Measurements from ENCODE around the gene DALRD3.
"Not testable (repeated sequence)": the region's sequence is repeated elsewhere in the genome, so short reads cannot be mapped to it uniquely, and the experiment has no call there.

DNA sequence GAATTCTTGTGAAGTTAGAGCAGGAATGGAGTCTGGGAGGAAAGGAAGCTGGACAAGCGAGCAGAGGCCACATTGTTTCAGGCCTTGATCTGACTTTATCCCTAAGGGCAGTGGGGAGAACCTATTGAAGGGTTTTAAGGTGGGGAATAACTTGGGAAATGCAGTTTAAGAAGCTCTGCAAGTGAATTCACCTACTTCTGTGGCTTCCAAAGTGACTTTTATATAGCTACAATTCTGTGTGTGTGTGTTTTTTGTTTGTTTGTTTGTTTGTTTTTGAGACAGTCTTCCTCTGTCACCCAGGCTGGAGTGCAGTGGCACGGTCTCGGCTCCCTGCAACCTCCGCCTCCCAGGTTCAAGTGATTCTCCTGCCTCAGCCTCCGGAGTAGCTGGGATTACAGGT, 9.8 kb downstream of the DALRD3 start:
- not testable (repeated sequence) for TF ChIP-seq HDGF (IDR thresholded peaks at IDR 0.05; ENCODE audit: borderline replicate concordance); ELF4 (IDR thresholded peaks at IDR 0.05); BHLHE40 (IDR thresholded peaks at IDR 0.05; ENCODE audit: borderline replicate concordance); ARNT (IDR thresholded peaks at IDR 0.05)

Measured in HEK293T (cell line).